Spleen (tissue), 7 donors: ENCODE measurements around the gene TTLL5.

Experiments
- POLR2A ChIP-seq, 3 donors: fragments of 450-650 bp; IDR thresholded peaks; one replicate each; pipeline ENCODE4 v1.5.1; 2017; ENCODE audit warnings: antibody characterized with exemption in 3 of 3, mild to moderate bottlenecking in 1 of 3
- POLR2AphosphoS5 ChIP-seq, 3 donors: sonication (generic); formaldehyde crosslinking; IDR thresholded peaks; one replicate each; pipeline ENCODE4 v1.5.1; 2017; ENCODE audit warnings: antibody characterized with exemption in 3 of 3
- TF ChIP-seq, protein P1 (sequence below), 11 experiments: fragments of 200-600 bp in 7 of 11; fragments of 450-650 bp in 4 of 11; sonication (generic) in 4 of 11; IDR thresholded peaks in 8 of 11; conservative IDR thresholded peaks in 3 of 11; 1 replicate in 7 of 11; 2 replicates in 4 of 11; pipeline versions ENCODE4 v1.4.0 to v1.8.0; 2016 to 2021; ENCODE audit warnings: antibody characterized with exemption in 11 of 11, inconsistent platforms in 4 of 11, mild to moderate bottlenecking in 1 of 11
- donor health status: DM: no; HTN: no; CAD: no; lungs with moderate emphysema.
- donor health status: DM: no; HTN: no; CAD: no.
- donor health status: DM: no; HTN: no; CAD: no.

DNA sequence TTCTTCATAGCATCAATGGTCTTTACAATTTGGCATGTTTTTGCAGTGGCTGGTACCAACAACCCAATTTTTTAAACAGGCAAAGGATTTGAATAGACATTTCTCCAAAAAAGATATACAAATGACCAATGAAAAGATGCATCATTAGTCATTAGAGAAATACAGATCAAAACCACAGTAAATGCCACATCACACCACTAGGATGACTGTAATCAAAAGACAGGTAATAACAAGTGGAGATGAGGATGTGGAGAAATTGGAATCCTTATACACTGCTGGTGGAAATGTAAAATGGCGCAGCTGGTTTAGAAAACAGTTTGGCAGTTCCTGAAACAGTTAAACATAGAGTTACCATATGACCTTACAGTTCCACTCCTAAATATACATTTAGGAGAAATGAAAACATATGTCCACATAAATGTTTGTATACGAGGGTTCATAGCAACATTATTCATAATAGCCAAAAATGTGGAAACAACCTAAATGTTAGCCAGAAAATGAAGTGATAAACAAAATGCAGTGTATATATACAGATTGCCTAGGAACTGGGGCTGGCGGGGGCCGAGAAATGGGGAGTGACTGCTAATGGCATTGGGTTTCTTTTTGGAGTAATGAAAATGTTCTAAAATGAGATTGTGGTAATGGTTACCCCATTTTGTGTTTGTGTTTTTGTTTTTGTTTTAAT, 265.5 kb downstream of the TTLL5 start:
- TF ChIP-seq, protein P1, sequence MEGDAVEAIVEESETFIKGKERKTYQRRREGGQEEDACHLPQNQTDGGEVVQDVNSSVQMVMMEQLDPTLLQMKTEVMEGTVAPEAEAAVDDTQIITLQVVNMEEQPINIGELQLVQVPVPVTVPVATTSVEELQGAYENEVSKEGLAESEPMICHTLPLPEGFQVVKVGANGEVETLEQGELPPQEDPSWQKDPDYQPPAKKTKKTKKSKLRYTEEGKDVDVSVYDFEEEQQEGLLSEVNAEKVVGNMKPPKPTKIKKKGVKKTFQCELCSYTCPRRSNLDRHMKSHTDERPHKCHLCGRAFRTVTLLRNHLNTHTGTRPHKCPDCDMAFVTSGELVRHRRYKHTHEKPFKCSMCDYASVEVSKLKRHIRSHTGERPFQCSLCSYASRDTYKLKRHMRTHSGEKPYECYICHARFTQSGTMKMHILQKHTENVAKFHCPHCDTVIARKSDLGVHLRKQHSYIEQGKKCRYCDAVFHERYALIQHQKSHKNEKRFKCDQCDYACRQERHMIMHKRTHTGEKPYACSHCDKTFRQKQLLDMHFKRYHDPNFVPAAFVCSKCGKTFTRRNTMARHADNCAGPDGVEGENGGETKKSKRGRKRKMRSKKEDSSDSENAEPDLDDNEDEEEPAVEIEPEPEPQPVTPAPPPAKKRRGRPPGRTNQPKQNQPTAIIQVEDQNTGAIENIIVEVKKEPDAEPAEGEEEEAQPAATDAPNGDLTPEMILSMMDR (IDR thresholded peaks at IDR 0.05 in 8 of 11, conservative IDR thresholded peaks at IDR 0.05 in 3 of 11): no peak
- no peak for TF ChIP-seq POLR2AphosphoS5 (IDR thresholded peaks at IDR 0.05)
- TF ChIP-seq POLR2A (IDR thresholded peaks at IDR 0.05): no peak
